ENCODE results near the gene COX19.

Gene COX19

GRCh38 chr7:990933-991728 is 15.8 kb upstream of the COX19 start:
- DNase-seq: no peak

DNA sequence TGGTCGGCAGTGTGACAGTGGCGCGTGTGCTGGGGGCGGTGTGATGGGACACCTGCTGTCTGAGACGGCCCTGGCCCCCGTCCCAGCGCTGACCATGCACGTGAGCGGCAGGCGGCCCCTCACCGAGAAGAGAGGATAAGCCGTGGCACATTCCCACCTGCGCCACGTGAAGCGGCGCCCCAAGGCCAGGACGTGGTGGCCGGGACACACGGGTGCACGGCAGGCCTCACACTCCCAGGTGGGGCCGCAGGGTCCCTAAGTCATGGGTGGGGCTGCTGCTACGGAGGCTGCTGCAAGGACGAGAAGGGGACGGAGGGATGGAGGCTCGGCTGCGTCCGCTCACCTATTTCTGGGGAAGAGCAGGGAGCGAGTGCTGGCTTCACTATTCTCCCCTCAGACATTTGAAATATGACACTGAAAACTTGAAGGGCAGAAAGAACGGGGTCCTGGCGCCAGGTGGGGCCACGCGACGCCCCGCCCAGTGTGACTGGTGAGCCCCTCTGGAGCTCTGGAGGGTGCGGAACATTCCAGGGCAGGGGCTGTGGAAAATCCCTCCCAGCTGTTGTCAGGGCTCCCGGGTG is 15.1 kb upstream of the COX19 start:
- no peak for DNase-seq

DNA sequence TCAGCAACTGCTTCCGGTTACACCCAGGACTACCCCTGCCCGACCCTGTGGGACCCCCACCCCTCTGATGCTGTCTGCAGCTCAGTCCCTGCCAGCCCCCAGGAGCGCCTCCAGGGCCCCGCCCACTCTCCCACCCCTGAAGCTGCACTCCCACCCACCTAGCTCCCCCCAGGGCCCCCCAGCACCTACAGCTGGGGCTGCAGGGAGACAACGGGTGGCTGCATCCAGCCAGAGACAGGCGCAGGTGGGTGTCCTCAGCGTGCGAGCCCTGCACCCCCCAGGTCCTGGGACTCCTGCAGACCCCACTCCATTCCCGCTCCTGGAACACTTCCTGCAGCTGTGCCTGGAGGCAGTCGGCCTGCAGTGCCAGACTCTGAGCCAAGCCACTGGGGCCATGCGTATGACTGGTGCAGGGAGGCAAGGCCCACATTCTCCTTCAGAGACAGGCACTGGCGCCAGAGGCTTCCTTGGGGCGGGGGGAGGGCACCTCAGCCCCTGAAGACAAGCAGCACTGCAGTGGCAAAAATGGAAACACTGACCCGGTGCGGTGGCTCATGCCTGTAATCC is 13.7 kb upstream of the COX19 start:
- DNase-seq: no peak

DNA sequence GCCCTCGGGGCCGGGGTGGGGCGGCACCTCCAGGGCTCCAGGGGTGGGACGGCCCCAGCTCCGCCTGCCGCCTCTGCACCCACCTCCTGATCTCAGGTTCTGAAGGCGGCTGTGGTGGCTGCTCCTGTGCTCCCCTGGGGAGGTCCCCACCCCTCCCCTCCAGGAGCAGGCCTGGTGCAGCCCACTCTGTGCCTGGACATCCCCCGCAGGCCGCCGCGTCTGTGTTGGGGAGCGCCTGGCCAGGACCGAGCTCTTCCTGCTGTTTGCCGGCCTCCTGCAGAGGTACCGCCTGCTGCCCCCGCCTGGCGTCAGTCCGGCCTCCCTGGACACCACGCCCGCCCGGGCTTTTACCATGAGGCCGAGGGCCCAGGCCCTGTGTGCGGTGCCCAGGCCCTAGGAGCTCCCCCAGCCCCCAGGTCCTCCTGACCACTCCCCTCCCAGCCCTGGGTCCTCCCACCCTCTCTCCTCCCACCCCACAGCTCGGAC is 13.1 kb upstream of the COX19 start:
- DNase-seq: no peak

DNA sequence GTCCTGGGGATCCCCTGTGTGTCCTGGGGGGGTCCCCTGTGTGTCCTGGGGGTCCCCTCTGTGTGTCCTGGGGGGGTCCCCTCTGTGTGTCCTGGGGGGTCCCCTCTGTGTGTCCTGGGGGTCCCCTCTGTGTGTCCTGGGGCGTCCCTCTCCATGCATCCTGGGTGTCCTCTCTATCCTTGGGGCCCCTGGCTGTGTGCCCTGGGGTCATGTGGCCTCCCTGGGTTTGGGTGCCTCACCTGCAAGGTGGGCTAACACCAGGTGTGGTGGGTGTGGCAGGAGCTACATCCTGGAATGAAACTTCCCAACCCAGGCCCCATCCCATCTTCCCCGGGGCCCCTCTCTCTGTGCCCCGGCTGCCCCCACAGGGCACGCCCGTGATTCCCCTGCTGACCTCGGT is 12.6 kb upstream of the COX19 start:
- DNase-seq: no peak

- no peak for DNase-seq
Observed at GRCh38 chr7:986766-987751, 11.7 kb upstream of the COX19 start.

DNA sequence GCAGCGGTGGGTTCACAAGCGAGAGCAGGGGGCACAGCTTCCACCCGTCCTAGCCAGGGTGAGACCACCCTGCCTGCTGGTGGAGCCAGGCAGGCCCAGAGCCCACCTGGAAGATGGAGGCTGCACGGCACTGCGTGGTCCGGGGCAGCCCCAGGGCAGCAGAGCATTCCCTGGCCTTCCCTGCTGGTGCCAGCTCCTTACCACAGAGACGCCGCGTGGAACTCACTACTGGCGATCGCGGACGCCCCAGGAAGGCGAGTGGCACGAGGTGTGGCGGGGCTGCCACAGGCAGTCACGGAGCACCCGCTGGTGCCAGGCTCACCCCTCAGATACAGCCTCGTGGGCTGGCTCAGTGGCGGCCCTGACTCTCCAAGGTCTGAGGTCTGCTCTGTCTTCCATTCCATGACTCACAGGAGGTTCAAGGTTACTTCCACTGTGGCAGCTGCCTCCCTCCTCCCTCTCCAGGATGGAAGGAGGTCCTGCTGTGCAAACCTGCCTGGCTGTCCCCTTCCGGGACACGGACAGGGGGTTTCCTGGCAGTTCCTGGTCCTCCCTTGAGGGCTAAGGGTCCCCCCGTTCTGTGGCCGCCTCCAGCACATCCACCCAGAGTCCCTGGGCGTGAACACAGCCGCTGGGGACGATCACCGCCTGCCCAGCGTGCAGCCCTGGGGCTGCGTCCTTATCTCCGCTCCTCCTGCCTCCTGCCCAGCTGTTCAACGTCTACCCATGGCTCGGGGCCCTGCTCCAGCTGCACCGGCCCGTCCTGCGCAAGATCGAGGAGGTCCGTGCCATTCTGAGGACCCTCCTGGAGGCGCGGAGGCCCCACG is 10.8 kb upstream of the COX19 start:
- no peak for DNase-seq

GRCh38 chr7:985127-985416 is 9.7 kb upstream of the COX19 start:
- no peak for DNase-seq

DNA sequence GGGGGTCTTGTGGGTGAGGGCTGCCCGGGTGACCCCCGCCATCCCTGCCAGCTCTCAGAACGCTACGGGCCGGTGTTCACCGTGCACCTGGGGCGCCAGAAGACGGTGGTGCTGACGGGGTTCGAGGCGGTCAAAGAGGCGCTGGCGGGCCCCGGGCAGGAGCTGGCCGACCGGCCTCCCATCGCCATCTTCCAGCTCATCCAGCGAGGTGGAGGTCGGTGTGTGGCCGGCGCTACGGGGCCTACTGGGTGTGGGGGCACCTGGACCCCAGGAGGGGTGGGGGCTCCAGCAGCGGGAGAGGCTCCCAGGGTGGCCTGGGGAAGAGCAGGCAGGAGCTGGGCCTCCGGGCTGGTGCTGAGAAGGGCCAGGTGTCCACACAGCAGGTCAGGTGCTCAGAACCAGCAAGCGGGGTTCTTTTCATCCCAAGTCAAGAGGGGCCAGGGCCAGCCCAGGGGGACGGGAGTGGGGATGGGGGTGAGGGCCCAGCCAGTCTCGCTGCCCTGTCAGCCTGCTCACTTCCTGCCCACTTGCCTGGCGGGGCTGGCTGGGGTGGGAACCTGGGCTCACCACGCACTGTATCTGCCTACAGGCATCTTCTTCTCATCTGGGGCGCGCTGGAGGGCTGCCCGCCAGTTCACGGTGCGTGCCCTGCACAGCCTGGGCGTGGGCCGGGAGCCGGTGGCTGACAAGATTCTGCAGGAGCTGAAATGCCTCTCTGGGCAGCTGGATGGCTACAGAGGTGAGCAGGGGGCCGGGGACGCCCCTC is 9.2 kb upstream of the COX19 start:
- no peak for DNase-seq

DNA sequence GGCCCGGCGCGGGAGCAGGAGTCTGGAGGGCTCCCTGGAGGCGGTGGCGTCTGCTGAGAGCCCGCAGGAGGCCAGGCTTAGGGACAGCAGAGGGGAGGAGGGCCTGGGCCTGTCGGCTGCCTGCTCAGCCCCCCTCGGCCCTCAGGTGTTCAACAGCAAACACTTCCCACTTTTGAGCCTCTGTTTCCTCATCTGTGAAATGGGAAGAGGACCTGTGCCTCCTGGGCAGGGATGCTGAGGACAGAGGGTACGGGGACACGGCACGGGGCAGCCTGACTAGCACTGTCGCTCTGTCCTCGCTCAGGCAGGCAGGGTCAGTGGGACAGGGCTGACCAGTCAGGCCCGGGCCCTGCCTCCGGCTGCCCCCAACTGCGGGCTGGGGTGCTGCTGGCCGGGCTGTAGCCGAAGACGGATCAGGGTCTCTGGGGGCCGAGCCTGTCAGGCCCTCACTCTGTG is 8.3 kb upstream of the COX19 start:
- no peak for DNase-seq

DNA sequence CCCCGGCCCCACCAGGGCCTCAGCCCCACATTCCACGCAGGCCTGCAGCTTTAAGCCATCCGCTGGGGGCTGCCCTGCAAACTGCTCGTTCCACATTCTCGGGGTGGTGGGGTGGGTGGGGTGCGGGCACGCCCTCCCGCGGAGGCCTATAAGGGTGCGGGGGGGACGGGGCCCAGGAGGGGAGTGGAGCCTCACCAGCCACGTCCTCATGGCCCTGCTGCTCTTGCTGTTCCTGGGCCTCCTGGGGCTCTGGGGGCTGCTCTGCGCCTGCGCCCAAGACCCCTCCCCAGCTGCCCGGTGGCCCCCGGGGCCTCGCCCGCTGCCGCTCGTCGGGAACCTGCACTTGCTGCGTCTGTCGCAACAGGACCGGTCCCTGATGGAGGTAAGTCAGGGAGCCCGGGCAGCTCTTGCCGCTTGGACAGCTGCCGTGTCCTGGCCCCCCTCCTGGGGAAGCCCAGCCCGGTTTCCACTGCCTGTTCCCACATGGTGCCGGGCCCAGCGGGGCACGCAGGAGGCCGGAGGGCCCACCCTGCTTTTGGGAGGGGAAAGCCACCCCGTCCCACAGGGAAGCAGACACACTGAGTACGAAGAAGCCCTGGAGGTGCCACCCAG is 7.8 kb upstream of the COX19 start, which contains the start of gene CYP2W1:
Gene CYP2W1 (plus strand): TSS at position 178 of the 612 bp plus-strand sequence. CDS start 31 bp downstream, at position 209.
- DNase-seq: no peak

DNA sequence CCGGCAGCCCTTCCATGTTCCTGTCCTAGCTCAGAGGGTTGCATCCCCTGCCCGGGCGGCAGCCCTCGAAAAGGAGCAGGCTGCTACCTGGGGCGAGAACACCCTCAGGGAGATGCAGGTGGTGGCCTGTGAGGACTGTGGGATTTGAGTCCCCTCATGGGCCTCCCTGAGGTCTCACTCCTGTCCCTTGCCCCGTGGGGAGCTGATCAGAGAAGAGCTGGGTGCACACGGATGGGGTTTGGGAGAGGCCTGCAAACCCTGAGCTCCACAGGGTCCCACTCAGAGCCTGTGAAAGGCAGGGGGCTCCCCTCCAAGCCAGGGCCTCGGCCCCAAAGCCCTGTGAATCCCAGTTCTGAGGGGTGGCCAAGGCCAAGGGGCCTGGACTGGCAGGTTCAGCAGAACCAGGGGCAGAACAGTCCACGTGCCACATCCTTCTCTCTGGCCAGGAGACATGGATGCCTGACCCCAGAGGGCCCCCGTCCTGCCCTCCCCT is 7.2 kb upstream of the COX19 start:
- DNase-seq: no peak

DNA sequence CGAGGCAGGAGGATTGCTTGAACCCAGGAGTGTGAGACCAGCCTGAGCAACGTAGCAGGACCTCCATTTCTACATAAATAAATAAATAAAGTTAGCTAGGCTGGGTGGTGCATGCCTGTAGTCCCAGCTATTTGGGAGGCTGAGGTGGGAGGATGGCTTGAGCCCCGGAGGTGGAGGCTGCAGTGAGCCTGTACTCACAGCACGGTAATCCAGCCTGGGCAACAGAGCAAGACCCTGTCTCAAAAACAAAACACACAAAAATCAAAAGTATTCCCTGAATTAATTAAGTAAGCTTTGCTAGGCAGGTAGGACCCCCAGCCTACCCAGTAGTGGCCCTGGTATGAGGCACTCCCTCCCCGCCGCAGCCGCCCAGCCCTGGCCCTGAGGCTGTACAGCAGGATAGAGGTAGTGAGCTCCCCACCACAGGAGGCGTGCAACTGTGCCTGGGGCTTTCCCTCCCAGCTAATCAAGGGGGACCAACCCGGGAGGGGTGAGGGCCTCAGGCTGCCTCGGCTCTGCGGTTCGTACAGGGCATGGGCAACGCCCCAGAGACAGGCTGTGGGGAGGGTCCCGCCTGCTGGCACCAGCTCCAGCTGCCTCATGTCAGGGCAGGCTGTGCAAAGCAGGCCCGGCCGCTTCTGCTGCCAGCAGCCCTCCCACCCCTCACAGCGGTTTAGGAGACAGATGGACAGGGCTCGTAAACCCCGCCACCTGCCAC is 6.6 kb upstream of the COX19 start:
- no peak for DNase-seq

DNA sequence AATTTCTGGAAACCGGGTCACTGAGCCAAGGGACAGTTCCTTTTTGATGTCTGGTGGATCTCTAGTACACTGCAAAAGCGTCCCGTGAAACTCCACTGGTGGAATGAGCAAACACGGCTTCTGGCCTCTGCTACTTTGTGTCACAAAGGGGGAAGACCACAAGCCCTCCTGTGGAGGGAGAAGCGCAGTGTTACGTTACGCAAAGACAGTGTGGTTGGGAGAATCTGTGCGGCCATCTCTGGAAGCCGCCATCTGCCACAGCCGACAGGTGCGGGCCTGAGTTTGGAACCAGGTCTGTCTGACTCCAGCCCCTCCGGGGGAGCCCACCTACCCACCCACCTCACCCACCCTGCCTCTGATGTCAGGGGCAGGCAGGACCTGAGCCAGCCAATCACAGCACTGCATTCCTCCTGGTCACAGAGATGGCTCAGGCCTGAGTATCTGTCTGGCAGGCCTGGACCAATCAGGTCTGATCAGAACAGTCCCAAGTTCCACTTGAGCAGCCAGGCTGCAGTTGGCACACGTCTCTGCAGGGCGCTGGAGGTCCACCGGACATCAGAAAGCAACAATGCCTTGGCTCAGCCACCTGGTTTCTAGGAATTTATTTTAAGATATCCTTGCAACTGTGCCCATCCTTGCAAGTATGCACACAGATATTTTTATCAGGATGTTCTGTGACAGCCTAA is 4.7 kb upstream of the COX19 start:
- no peak for DNase-seq

DNA sequence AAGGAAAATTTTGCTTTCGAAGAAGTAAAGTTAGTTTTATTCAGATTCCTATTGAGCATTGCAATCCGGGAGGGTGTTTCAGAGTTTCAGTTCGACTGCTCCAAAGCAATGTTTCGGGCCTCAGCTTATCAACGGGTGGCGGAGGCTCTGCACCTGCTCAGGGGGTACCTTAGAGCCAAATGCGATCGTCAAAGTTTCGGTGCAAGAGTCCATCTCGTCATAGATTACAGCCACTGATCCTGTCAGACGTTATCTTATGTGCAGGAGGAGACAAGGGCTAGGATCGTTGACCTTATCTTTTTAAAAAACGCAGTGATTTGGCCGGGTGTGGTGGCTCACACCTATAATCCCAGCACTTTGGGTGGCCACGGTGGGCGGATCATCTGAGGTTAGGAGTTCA is 3.8 kb upstream of the COX19 start:
- DNase-seq: no peak

- no peak for DNase-seq
Observed at GRCh38 chr7:978416-979091, 3.2 kb upstream of the COX19 start.

GRCh38 chr7:978049-978346 is 2.6 kb upstream of the COX19 start:
- DNase-seq: no peak

- DNase-seq: no peak
Observed at GRCh38 chr7:977326-978048, 2.1 kb upstream of the COX19 start.

Measured in NCI-H1092 treated with DMSO at 0.1 percent for 48 hours (cell line).